Mucosa of rectum (tissue), 2 donors: ENCODE data around the gene B9D1.

ENCODE experiments used
- H3K27ac ChIP-seq, 2 donors: one replicate each; pipeline ENCODE4 v1.7.0; 2013; ENCODE audit warnings: inconsistent platforms in 2 of 2, low read depth in 2 of 2, low read length in 2 of 2
- H3K27me3 ChIP-seq, 2 donors: one replicate each; pipeline ENCODE4 v1.7.0; 2013; ENCODE audit warnings: low read length in 2 of 2; ENCODE audit not compliant: control insufficient read depth in 2 of 2, insufficient read depth in 2 of 2
- H3K36me3 ChIP-seq, 2 donors: one replicate each; pipeline ENCODE4 v1.7.0; 2013; ENCODE audit warnings: low read length in 2 of 2; ENCODE audit not compliant: control insufficient read depth in 2 of 2, insufficient read depth in 2 of 2
- H3K4me1 ChIP-seq, 2 donors: one replicate each; pipeline ENCODE4 v1.7.0; 2013; ENCODE audit warnings: low read length in 2 of 2, mild to moderate bottlenecking in 1 of 2; ENCODE audit not compliant: control insufficient read depth in 2 of 2, insufficient read depth in 2 of 2
- H3K4me3 ChIP-seq, 2 donors: one replicate each; pipeline ENCODE4 v1.7.0; 2013; ENCODE audit warnings: low read length in 2 of 2
- H3K9ac ChIP-seq, 2 donors: one replicate each; pipeline ENCODE4 v1.7.0; 2013; ENCODE audit warnings: low read length in 2 of 2, low read depth in 1 of 2, mild to moderate bottlenecking in 1 of 2
- H3K9me3 ChIP-seq, 2 donors: one replicate each; pipeline ENCODE4 v1.7.0; 2013; ENCODE audit warnings: low read length in 2 of 2; ENCODE audit not compliant: control insufficient read depth in 2 of 2
- donor health status: healthy.
- donor health status: Normal muscosa, but diverticular disease.

The B9D1 gene

GRCh38 chr17:19320876-19321275 is 41.6 kb downstream of the B9D1 start:
- Histone ChIP-seq H3K9ac (no peak overlapping the region), H3K9me3 (no peaks in the 10 kb centered on the region), H3K36me3 (peaks cover 0 to 5% of the 10 kb centered on the region in 2 donors), H3K27me3 (no peaks in the 10 kb centered on the region), H3K4me3 (no peak overlapping the region), H3K4me1 (peaks cover 5 to 9% of the 10 kb centered on the region in 2 donors), H3K27ac (no peak overlapping the region)

- no peaks in the 10 kb centered on the region for H3K9me3 ChIP-seq
- H3K9ac ChIP-seq, result no peak overlapping the region
- H3K27ac ChIP-seq, result no peak overlapping the region
- H3K4me3 ChIP-seq, result no peak overlapping the region
- peaks cover 0 to 5% of the 10 kb centered on the region in 2 donors for H3K36me3 ChIP-seq
- H3K27me3 ChIP-seq, result no peaks in the 10 kb centered on the region
- H3K4me1 ChIP-seq, result peaks cover 5 to 9% of the 10 kb centered on the region in 2 donors
Observed at GRCh38 chr17:19319771-19320505, 42.6 kb downstream of the B9D1 start.

- no peak overlapping the region for H3K9ac ChIP-seq
- H3K36me3 ChIP-seq, result peaks cover 0 to 6% of the 10 kb centered on the region in 2 donors
- H3K4me1 ChIP-seq, result peaks cover 5 to 9% of the 10 kb centered on the region in 2 donors
- no peaks in the 10 kb centered on the region for H3K9me3 ChIP-seq
- no peaks in the 10 kb centered on the region for H3K27me3 ChIP-seq
- H3K27ac ChIP-seq, result no peak overlapping the region
- H3K4me3 ChIP-seq, result no peak overlapping the region
Observed at GRCh38 chr17:19318611-19319010, 43.9 kb downstream of the B9D1 start.

DNA sequence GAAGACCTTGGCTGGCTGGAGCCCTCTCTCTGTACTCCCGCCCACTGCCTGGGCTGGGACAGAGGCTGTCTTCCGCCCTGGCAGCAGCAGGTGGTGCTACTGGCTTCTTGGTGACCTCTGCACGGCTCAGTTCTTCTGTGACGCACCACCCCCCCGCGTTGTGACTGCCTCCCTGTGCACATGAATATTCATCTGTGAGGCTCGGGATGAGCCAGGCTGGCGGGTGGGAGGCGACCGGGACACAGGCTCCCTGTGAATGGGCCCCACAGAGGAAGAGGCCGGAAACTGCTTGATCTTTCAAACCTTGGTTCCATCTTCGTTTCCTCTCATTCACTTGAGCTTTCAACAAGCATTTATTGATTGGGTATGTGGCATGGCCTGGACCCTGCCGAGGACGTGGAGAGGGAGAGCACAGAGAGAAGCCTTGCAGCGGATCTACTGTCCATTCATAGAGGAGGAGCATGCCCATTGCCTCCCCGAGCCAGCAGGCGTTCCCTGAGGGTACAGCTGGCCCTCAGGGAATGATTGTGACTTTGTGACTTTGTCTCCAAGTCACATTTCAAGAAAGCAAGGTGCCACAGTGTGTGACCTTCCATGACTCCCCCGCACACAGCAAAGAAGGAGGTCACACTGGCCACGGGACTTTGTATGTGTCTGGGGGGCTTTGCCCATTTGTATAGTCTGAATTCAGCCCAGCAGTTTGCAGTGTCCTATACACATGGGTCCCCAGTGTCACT is 45.0 kb downstream of the B9D1 start:
- H3K4me3 ChIP-seq, result peak overlapping the region in 1 of 2 donors; percentile 9
- H3K36me3 ChIP-seq, result peaks cover 5 to 16% of the 10 kb centered on the region in 2 donors
- no peaks in the 10 kb centered on the region for H3K9me3 ChIP-seq
- no peaks in the 10 kb centered on the region for H3K27me3 ChIP-seq
- peak overlapping the region in 1 of 2 donors; percentile 32 for H3K27ac ChIP-seq
- H3K4me1 ChIP-seq, result peaks cover 5 to 9% of the 10 kb centered on the region in 2 donors
- H3K9ac ChIP-seq, result peak overlapping the region in 1 of 2 donors; percentile 8

GRCh38 chr17:19316761-19317358 is 45.7 kb downstream of the B9D1 start:
- H3K27ac ChIP-seq, result peak overlapping the region in 1 of 2 donors; percentile 32
- peaks cover 11 to 19% of the 10 kb centered on the region in 2 donors for H3K36me3 ChIP-seq
- no peaks in the 10 kb centered on the region for H3K27me3 ChIP-seq
- H3K4me3 ChIP-seq, result peak overlapping the region in 1 of 2 donors; percentile 9
- H3K9ac ChIP-seq, result peak overlapping the region in 1 of 2 donors; percentile 8
- H3K4me1 ChIP-seq, result peaks cover 5 to 9% of the 10 kb centered on the region in 2 donors
- no peaks in the 10 kb centered on the region for H3K9me3 ChIP-seq

- H3K9me3 ChIP-seq, result no peaks in the 10 kb centered on the region
- H3K36me3 ChIP-seq, result peaks cover 13 to 21% of the 10 kb centered on the region in 2 donors
- no peak overlapping the region for H3K9ac ChIP-seq
- H3K4me3 ChIP-seq, result no peak overlapping the region
- no peak overlapping the region for H3K27ac ChIP-seq
- peaks cover 5 to 9% of the 10 kb centered on the region in 2 donors for H3K4me1 ChIP-seq
- H3K27me3 ChIP-seq, result no peaks in the 10 kb centered on the region
Observed at GRCh38 chr17:19315104-19315503, 47.4 kb downstream of the B9D1 start.

- no peak overlapping the region for H3K4me3 ChIP-seq
- H3K9me3 ChIP-seq, result no peaks in the 10 kb centered on the region
- H3K27ac ChIP-seq, result no peak overlapping the region
- no peak overlapping the region for H3K9ac ChIP-seq
- H3K36me3 ChIP-seq, result peaks cover 13 to 21% of the 10 kb centered on the region in 2 donors
- no peaks in the 10 kb centered on the region for H3K27me3 ChIP-seq
- H3K4me1 ChIP-seq, result peaks cover 5 to 9% of the 10 kb centered on the region in 2 donors
Observed at GRCh38 chr17:19313746-19314651, 48.5 kb downstream of the B9D1 start.

- no peak overlapping the region for H3K4me3 ChIP-seq
- no peak overlapping the region for H3K27ac ChIP-seq
- H3K9me3 ChIP-seq, result no peaks in the 10 kb centered on the region
- no peak overlapping the region for H3K9ac ChIP-seq
- H3K36me3 ChIP-seq, result peaks cover 13 to 21% of the 10 kb centered on the region in 2 donors
- H3K27me3 ChIP-seq, result no peaks in the 10 kb centered on the region
- H3K4me1 ChIP-seq, result peaks cover 5 to 9% of the 10 kb centered on the region in 2 donors
Observed at GRCh38 chr17:19313066-19313745, 49.3 kb downstream of the B9D1 start.

DNA sequence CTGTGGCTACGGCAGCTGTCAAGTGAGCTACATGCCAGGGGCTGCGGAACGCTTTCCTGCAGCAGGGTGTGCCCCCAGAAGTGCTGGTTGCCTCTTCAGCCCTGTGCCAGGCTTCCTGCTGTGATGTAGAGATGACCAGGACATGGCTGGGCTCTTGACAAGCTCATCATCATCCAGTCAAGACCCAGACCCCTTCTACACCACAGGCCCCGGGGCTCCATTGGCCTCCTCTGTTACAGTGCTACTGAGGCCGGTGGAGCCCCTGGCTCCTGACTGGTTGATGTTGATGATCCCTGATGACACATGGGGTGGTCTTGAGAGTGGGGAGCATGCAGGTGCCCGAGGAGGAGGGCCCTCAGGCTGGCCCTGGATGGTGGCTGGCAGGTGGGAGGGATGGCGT is 50.1 kb downstream of the B9D1 start:
- H3K27ac ChIP-seq, result no peak overlapping the region
- H3K4me1 ChIP-seq, result peaks cover 3 to 6% of the 10 kb centered on the region in 2 donors
- H3K36me3 ChIP-seq, result peaks cover 13 to 21% of the 10 kb centered on the region in 2 donors
- H3K9ac ChIP-seq, result no peak overlapping the region
- no peaks in the 10 kb centered on the region for H3K9me3 ChIP-seq
- H3K4me3 ChIP-seq, result no peak overlapping the region
- H3K27me3 ChIP-seq, result no peaks in the 10 kb centered on the region
